ENCODE results near the gene LTBP1. TPM values are rescaled to one million over a fixed set of nuclear protein-coding genes. Genes with fewer than 3 reads are reported as not detected.

The LTBP1 gene
- total and polyA plus RNA-seq, 2 experiments from 2014 or later = 35.6 to 68.9 TPM

DNA sequence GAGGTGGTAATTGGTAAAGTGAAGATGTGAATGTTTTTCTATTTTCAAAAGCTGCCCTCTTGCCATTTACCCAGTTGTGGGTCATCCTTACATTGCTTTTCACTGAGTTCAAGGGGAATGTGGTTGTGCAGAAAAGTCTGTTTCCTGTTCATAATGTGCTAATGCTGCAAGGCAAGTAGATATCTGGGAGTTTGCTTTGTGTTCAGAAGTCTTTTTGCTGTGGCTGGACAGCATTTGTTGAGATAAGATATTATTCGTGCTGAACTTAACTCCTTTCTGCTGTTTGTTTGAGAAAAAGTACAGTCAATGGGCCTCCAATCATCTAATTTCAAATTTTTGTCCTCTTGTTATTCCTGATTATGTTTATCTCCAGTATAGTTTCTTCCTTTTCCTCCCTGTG lies 263.2 kb downstream of the LTBP1 start:
- Histone ChIP-seq H3K4me3 (no peak overlapping the region), H3K79me2 (no peaks in the 10 kb centered on the region), H4K20me1 (ENCODE audit: insufficient read depth, poor library complexity, severe bottlenecking) (no peaks in the 10 kb centered on the region), H3K9me3 (ENCODE audit: low read depth) (no peaks in the 10 kb centered on the region), H3K4me2 (no peak overlapping the region), H2AFZ (no peak overlapping the region), H3K27me3 (no peaks in the 10 kb centered on the region), H3K36me3 (replicated peaks; ENCODE audit: insufficient read depth, low read depth) (no peaks in the 10 kb centered on the region), H3K27ac (peak overlapping the region; percentile 39), H3K9me2 (replicated peaks; ENCODE audit: insufficient read depth) (no peaks in the 10 kb centered on the region), H3K4me1 (ENCODE audit: insufficient read depth) (peaks cover 21% of the 10 kb centered on the region)
- TF ChIP-seq, protein P1, sequence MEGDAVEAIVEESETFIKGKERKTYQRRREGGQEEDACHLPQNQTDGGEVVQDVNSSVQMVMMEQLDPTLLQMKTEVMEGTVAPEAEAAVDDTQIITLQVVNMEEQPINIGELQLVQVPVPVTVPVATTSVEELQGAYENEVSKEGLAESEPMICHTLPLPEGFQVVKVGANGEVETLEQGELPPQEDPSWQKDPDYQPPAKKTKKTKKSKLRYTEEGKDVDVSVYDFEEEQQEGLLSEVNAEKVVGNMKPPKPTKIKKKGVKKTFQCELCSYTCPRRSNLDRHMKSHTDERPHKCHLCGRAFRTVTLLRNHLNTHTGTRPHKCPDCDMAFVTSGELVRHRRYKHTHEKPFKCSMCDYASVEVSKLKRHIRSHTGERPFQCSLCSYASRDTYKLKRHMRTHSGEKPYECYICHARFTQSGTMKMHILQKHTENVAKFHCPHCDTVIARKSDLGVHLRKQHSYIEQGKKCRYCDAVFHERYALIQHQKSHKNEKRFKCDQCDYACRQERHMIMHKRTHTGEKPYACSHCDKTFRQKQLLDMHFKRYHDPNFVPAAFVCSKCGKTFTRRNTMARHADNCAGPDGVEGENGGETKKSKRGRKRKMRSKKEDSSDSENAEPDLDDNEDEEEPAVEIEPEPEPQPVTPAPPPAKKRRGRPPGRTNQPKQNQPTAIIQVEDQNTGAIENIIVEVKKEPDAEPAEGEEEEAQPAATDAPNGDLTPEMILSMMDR (IDR thresholded peaks at IDR 0.05; ENCODE audit: poor library complexity) = no peak
- TF ChIP-seq EZH2 (IDR thresholded peaks at IDR 0.05; ENCODE audit: borderline replicate concordance) = no peak
- TF ChIP-seq EZH2phosphoT487 (IDR thresholded peaks at IDR 0.05; ENCODE audit: low read depth, severe bottlenecking, unreplicated experiment) = no peak
- DNase-seq (ENCODE audit: low spot score) = no peak
- WGBS (ENCODE audit: low lambda C conversion rate, missing lambda C conversion rate) = 13% methylated on average over 1 of the region's 1 CpG

DNA sequence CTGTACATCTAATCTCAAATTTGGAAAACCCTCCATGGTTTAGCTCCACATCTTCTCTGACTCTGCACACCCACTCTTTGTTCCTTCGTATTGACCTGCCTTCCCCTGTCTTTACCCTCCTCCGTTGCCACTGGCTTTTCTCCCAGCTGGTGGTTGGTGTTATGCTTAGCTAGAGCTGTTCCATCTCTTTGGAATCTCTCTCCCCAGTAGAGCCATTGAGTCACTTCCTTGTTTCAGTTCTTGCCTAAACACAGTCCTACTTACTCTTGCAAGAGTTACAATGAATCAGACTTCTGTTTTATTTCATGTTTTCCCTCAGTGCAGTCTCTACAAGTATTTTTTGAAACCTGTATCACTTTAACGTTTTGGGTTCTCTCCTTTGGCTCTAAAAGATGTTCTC lies 263.9 kb downstream of the LTBP1 start:
- Histone ChIP-seq H3K9me2 (replicated peaks; ENCODE audit: insufficient read depth) (no peaks in the 10 kb centered on the region), H3K9me3 (ENCODE audit: low read depth) (no peaks in the 10 kb centered on the region), H3K79me2 (no peaks in the 10 kb centered on the region), H3K27ac (peak overlapping the region; percentile 75), H4K20me1 (ENCODE audit: insufficient read depth, poor library complexity, severe bottlenecking) (no peaks in the 10 kb centered on the region), H3K4me3 (no peak overlapping the region), H3K4me2 (no peak overlapping the region), H2AFZ (no peak overlapping the region), H3K27me3 (no peaks in the 10 kb centered on the region), H3K36me3 (replicated peaks; ENCODE audit: insufficient read depth, low read depth) (no peaks in the 10 kb centered on the region), H3K4me1 (ENCODE audit: insufficient read depth) (peaks cover 21% of the 10 kb centered on the region)
- peak; percentile 35 for DNase-seq (ENCODE audit: low spot score)
- TF ChIP-seq EZH2 (IDR thresholded peaks at IDR 0.05; ENCODE audit: borderline replicate concordance) (no peak), EZH2phosphoT487 (IDR thresholded peaks at IDR 0.05; ENCODE audit: low read depth, severe bottlenecking, unreplicated experiment) (no peak)
- TF ChIP-seq, protein P1 (IDR thresholded peaks at IDR 0.05; ENCODE audit: poor library complexity) = no peak
- WGBS (ENCODE audit: low lambda C conversion rate, missing lambda C conversion rate) = 60% methylated on average over 3 of the region's 3 CpGs

DNA sequence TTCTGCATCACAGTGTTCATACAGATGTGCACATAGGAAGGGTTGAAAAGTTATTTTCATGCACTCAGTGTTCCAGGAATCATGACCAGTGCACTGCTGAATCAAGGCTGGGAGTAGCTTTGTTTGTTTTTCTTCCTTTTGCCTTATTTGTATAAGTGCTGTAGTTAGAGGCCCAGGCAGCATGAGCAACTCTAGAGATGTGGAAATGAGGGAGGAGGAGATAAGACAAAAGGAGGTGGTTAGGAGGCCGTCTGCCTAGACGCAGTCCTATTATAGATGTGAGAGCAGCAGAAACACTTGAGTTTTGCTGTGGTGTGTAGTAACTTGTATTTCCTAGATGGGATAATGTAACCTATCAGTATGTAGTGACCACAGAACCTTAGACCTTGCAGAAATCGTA lies 265.4 kb downstream of the LTBP1 start:
- no peaks in the 10 kb centered on the region for H3K36me3 ChIP-seq (replicated peaks; ENCODE audit: insufficient read depth, low read depth)
- no peaks in the 10 kb centered on the region for H3K79me2 ChIP-seq
- peak overlapping the region; percentile 6 for H3K4me2 ChIP-seq
- TF ChIP-seq EZH2 (IDR thresholded peaks at IDR 0.05; ENCODE audit: borderline replicate concordance) (no peak), EZH2phosphoT487 (IDR thresholded peaks at IDR 0.05; ENCODE audit: low read depth, severe bottlenecking, unreplicated experiment) (no peak)
- TF ChIP-seq, protein P1 (IDR thresholded peaks at IDR 0.05; ENCODE audit: poor library complexity) = no peak
- no peak overlapping the region for H3K4me3 ChIP-seq
- H3K27me3 ChIP-seq = no peaks in the 10 kb centered on the region
- 62% methylated on average over 3 of the region's 3 CpGs for WGBS (ENCODE audit: low lambda C conversion rate, missing lambda C conversion rate)
- H3K9me2 ChIP-seq (replicated peaks; ENCODE audit: insufficient read depth) = no peaks in the 10 kb centered on the region
- H3K9me3 ChIP-seq (ENCODE audit: low read depth) = no peaks in the 10 kb centered on the region
- H2AFZ ChIP-seq = no peak overlapping the region
- peaks cover 21% of the 10 kb centered on the region for H3K4me1 ChIP-seq (ENCODE audit: insufficient read depth)
- peak overlapping the region; percentile 75 for H3K27ac ChIP-seq
- H4K20me1 ChIP-seq (ENCODE audit: insufficient read depth, poor library complexity, severe bottlenecking) = no peaks in the 10 kb centered on the region
- DNase-seq (ENCODE audit: low spot score) = peak; percentile 71

- H3K4me1 ChIP-seq (ENCODE audit: insufficient read depth) = peaks cover 21% of the 10 kb centered on the region
- H3K9me3 ChIP-seq (ENCODE audit: low read depth) = no peaks in the 10 kb centered on the region
- H3K4me2 ChIP-seq = no peak overlapping the region
- TF ChIP-seq, protein P1 (IDR thresholded peaks at IDR 0.05; ENCODE audit: poor library complexity) = no peak
- no peak for TF ChIP-seq EZH2phosphoT487 (IDR thresholded peaks at IDR 0.05; ENCODE audit: low read depth, severe bottlenecking, unreplicated experiment)
- no peaks in the 10 kb centered on the region for H3K79me2 ChIP-seq
- H3K36me3 ChIP-seq (replicated peaks; ENCODE audit: insufficient read depth, low read depth) = no peaks in the 10 kb centered on the region
- H3K27me3 ChIP-seq = no peaks in the 10 kb centered on the region
- H3K27ac ChIP-seq = no peak overlapping the region
- no peak for DNase-seq (ENCODE audit: low spot score)
- no peak overlapping the region for H2AFZ ChIP-seq
- H3K4me3 ChIP-seq = no peak overlapping the region
- WGBS (ENCODE audit: low lambda C conversion rate, missing lambda C conversion rate) = 94% methylated on average over 3 of the region's 3 CpGs
- H4K20me1 ChIP-seq (ENCODE audit: insufficient read depth, poor library complexity, severe bottlenecking) = no peaks in the 10 kb centered on the region
- no peaks in the 10 kb centered on the region for H3K9me2 ChIP-seq (replicated peaks; ENCODE audit: insufficient read depth)
Observed at GRCh38 chr2:33213244-33213643, 266.5 kb downstream of the LTBP1 start.

Measured in hepatocyte (in vitro differentiated cells).